H9 (cell line): ENCODE measurements around the gene CELA2B. TPM values are rescaled to one million over a fixed set of nuclear protein-coding genes. Genes with fewer than 3 reads are reported as not detected.

ENCODE experiments used
- DNase-seq: peaks from one replicate; pipeline ENCODE4 v3.0.0-alpha.2; 2017
- H2AFZ ChIP-seq: one replicate; pipeline ENCODE4 v1.6.1; 2013; ENCODE audit warnings: mild to moderate bottlenecking, low read length, control low read depth, moderate library complexity
- H2AK5ac ChIP-seq: 2 replicates; pipeline ENCODE4 v1.6.1; 2013; ENCODE audit warnings: low read length, control low read depth, mixed read lengths; ENCODE audit not compliant: insufficient read length
- H2BK120ac ChIP-seq: one replicate; pipeline ENCODE4 v1.6.1; 2013; ENCODE audit warnings: low read depth, mild to moderate bottlenecking, low read length, control low read depth, inconsistent platforms; ENCODE audit not compliant: poor library complexity, severe bottlenecking
- H2BK12ac ChIP-seq: 2 replicates; pipeline ENCODE4 v1.6.1; 2013; ENCODE audit warnings: low read length, control low read depth, mixed read lengths, low read depth; ENCODE audit not compliant: insufficient read length
- H2BK15ac ChIP-seq: 2 replicates; pipeline ENCODE4 v1.6.1; 2013; ENCODE audit warnings: low read depth, low read length, control low read depth
- H2BK20ac ChIP-seq: one replicate; pipeline ENCODE4 v1.6.1; 2013; ENCODE audit warnings: low read depth, mild to moderate bottlenecking, low read length, control low read depth, inconsistent platforms; ENCODE audit not compliant: poor library complexity, severe bottlenecking
- H2BK5ac ChIP-seq: 2 replicates; pipeline ENCODE4 v1.6.1; 2013; ENCODE audit warnings: low read length, control low read depth, mixed read lengths; ENCODE audit not compliant: insufficient read length
- H3K14ac ChIP-seq: 2 replicates; pipeline ENCODE4 v1.6.1; 2013; ENCODE audit warnings: low read length, control low read depth; ENCODE audit not compliant: insufficient read depth
- H3K18ac ChIP-seq: 2 replicates; pipeline ENCODE4 v1.6.1; 2013; ENCODE audit warnings: low read depth, mild to moderate bottlenecking, mixed read lengths, low read length, control low read depth; ENCODE audit not compliant: insufficient read length
- H3K23ac ChIP-seq: 2 replicates; pipeline ENCODE4 v1.6.1; 2013; ENCODE audit warnings: low read length, control low read depth, mixed read lengths, low read depth; ENCODE audit not compliant: insufficient read length
- H3K23me2 ChIP-seq: 2 replicates; pipeline ENCODE4 v1.6.1; 2013; ENCODE audit warnings: low read depth, mild to moderate bottlenecking, mixed read lengths, low read length, control low read depth; ENCODE audit not compliant: insufficient read length, poor library complexity, severe bottlenecking
- H3K27ac ChIP-seq: 2 replicates; pipeline ENCODE4 v1.5.1; 2013; ENCODE audit warnings: low read length, control low read depth, mixed read lengths, low read depth; ENCODE audit not compliant: insufficient read length
- H3K27me3 ChIP-seq: 2 replicates; pipeline ENCODE4 v1.6.1; 2013; ENCODE audit warnings: low read length, control low read depth, inconsistent platforms; ENCODE audit not compliant: insufficient read depth
- H3K4ac ChIP-seq: 2 replicates; pipeline ENCODE4 v1.6.1; 2013; ENCODE audit warnings: low read depth, mild to moderate bottlenecking, control low read depth, inconsistent platforms, low read length, moderate library complexity
- H3K4me1 ChIP-seq: 2 replicates; pipeline ENCODE4 v1.6.1; 2013; ENCODE audit warnings: low read length, control low read depth, inconsistent platforms; ENCODE audit not compliant: insufficient read depth
- H3K4me2 ChIP-seq: 2 replicates; pipeline ENCODE4 v1.6.1; 2013; ENCODE audit warnings: low read length, control low read depth, mixed read lengths; ENCODE audit not compliant: insufficient read length, insufficient read depth
- H3K56ac ChIP-seq: 2 replicates; pipeline ENCODE4 v1.6.1; 2013; ENCODE audit warnings: low read depth, mild to moderate bottlenecking, mixed read lengths, low read length, control low read depth; ENCODE audit not compliant: insufficient read length
- H3K79me1 ChIP-seq: 2 replicates; pipeline ENCODE4 v1.6.1; 2013; ENCODE audit warnings: low read depth, mild to moderate bottlenecking, moderate library complexity, low read length, control low read depth, inconsistent platforms; ENCODE audit not compliant: insufficient read depth, poor library complexity, severe bottlenecking
- H3K79me2 ChIP-seq: 2 replicates; pipeline ENCODE4 v1.6.1; 2013; ENCODE audit warnings: low read length, control low read depth, inconsistent platforms; ENCODE audit not compliant: insufficient read depth
- H3K9ac ChIP-seq: 2 replicates; pipeline ENCODE4 v1.6.1; 2013; ENCODE audit warnings: low read length, control low read depth, mixed read lengths; ENCODE audit not compliant: insufficient read length; ENCODE audit errors: extremely low read depth
- H3K9me3 ChIP-seq: one replicate; pipeline ENCODE4 v1.6.1; 2013; ENCODE audit warnings: low read depth, low read length, inconsistent platforms; ENCODE audit not compliant: control insufficient read depth
- H3T11ph ChIP-seq: one replicate; pipeline ENCODE4 v1.6.1; 2013; ENCODE audit warnings: mild to moderate bottlenecking, low read length, control low read depth, inconsistent platforms
- H4K20me1 ChIP-seq: one replicate; pipeline ENCODE4 v1.6.1; 2013; ENCODE audit not compliant: control insufficient read depth, insufficient read length, insufficient read depth
- H4K5ac ChIP-seq: 2 replicates; pipeline ENCODE4 v1.6.1; 2013; ENCODE audit warnings: low read depth, mild to moderate bottlenecking, mixed read lengths, low read length, control low read depth; ENCODE audit not compliant: insufficient read length
- H4K8ac ChIP-seq: replicated peaks from 2 replicates; pipeline ENCODE4 v1.6.1; 2013; ENCODE audit warnings: low read length, control low read depth, mixed read lengths, low read depth; ENCODE audit not compliant: insufficient read length
- H4K91ac ChIP-seq: 2 replicates; pipeline ENCODE4 v1.6.1; 2013; ENCODE audit warnings: low read depth, mild to moderate bottlenecking, moderate library complexity, mixed read lengths, low read length, control low read depth; ENCODE audit not compliant: insufficient read length
- H3K27ac Mint-ChIP-seq, 3 experiments: 2 replicates in 2 of 3; 3 replicates in 1 of 3; pipeline ENCODE4 v1.8.0; 2020 to 2021; ENCODE audit warnings: mixed read lengths in 3 of 3, mild to moderate bottlenecking in 1 of 3, moderate library complexity in 1 of 3
- H3K27me3 Mint-ChIP-seq: 2 replicates; pipeline ENCODE4 v1.8.0; 2021; ENCODE audit warnings: low read depth, mild to moderate bottlenecking, moderate library complexity, mixed read lengths
- H3K36me3 Mint-ChIP-seq, 3 experiments: 2 replicates in 2 of 3; 3 replicates in 1 of 3; pipeline ENCODE4 v1.8.0; 2020 to 2021; ENCODE audit warnings: low read depth in 3 of 3, mixed read lengths in 3 of 3; ENCODE audit not compliant: insufficient read depth in 1 of 3
- H3K4me1 Mint-ChIP-seq, 2 experiments: 2 replicates each; pipeline ENCODE4 v1.8.0; 2020; ENCODE audit warnings: mixed read lengths in 2 of 2
- H3K4me3 Mint-ChIP-seq, 2 experiments: 2 replicates in 1 of 2; 3 replicates in 1 of 2; pipeline ENCODE4 v1.8.0; 2020 to 2021; ENCODE audit warnings: mild to moderate bottlenecking in 2 of 2, mixed read lengths in 2 of 2, moderate library complexity in 1 of 2
- H3K9me3 Mint-ChIP-seq, 2 experiments: 2 replicates in 1 of 2; 3 replicates in 1 of 2; pipeline ENCODE4 v1.8.0; 2020; ENCODE audit warnings: mild to moderate bottlenecking in 2 of 2, mixed read lengths in 2 of 2, moderate library complexity in 1 of 2
- CTCF ChIP-seq: fragments of 200-600 bp; sonication (generic); conservative IDR thresholded peaks from 3 replicates; pipeline ENCODE4 v1.8.0; 2021; ENCODE audit warnings: antibody characterized with exemption, mild to moderate bottlenecking
- WGBS: extraction: QIAGEN DNeasy Blood & Tissue Kit; methylation state at CpG from one replicate; pipeline ENCODE4 v1.1.7; 2013; ENCODE audit warnings: missing lambda C conversion rate, low lambda C conversion rate, mixed read lengths; ENCODE audit not compliant: insufficient read length; ENCODE audit errors: extremely low coverage; 5-methylcytosine and 5-hydroxymethylcytosine counted together
- total RNA-seq: library from RNA; stranded (reverse); gene quantifications from 2 replicates; pipeline ENCODE4 v1.2.1, GENCODE V29; 2021

The CELA2B gene
- total RNA-seq, 1 experiment from 2014 or later, result not detected

GRCh38 chr1:15453734-15454133 is 22.2 kb upstream of the CELA2B start:
- H2BK15ac ChIP-seq, result no peak overlapping the region
- no peaks in the 10 kb centered on the region for H3K79me2 ChIP-seq
- H3K4ac ChIP-seq, result no peak overlapping the region
- H4K20me1 ChIP-seq, result no peaks in the 10 kb centered on the region
- H3T11ph ChIP-seq, result no peak overlapping the region
- no peak overlapping the region for H3K4me2 ChIP-seq
- H3K23me2 ChIP-seq, result no peaks in the 10 kb centered on the region
- H3K14ac ChIP-seq, result no peak overlapping the region
- H3K27me3 Mint-ChIP-seq, result peaks cover 2% of the 10 kb centered on the region
- H3K18ac ChIP-seq, result no peak overlapping the region
- no peak overlapping the region for H2AFZ ChIP-seq
- no peak overlapping the region for H4K5ac ChIP-seq
- no peaks in the 10 kb centered on the region for H3K4me1 ChIP-seq
- no peak overlapping the region for H3K4me3 Mint-ChIP-seq
- no peak overlapping the region for H3K27ac ChIP-seq
- peaks cover 11 to 15% of the 10 kb centered on the region in 2 experiments for H3K4me1 Mint-ChIP-seq
- no peak overlapping the region for H4K8ac ChIP-seq
- H3K27ac Mint-ChIP-seq, result peak overlapping the region in 1 of 3 experiments; percentile 37; a peak in 1 of 7 replicates
- no peak overlapping the region for H2BK12ac ChIP-seq
- no peaks in the 10 kb centered on the region for H3K9me3 ChIP-seq
- H3K23ac ChIP-seq, result no peak overlapping the region
- no peaks in the 10 kb centered on the region for H3K27me3 ChIP-seq
- no peak for TF ChIP-seq CTCF
- WGBS, result no CpG with 5 or more reads among the region's 11 CpGs
- H2BK120ac ChIP-seq, result no peak overlapping the region
- H2BK5ac ChIP-seq, result no peak overlapping the region
- peaks cover 0 to 6% of the 10 kb centered on the region in 2 experiments; a peak in 2 of 5 replicates for H3K9me3 Mint-ChIP-seq
- H3K56ac ChIP-seq, result no peak overlapping the region
- no peak overlapping the region for H2AK5ac ChIP-seq
- no peaks in the 10 kb centered on the region for H3K79me1 ChIP-seq
- H3K9ac ChIP-seq, result no peak overlapping the region
- H2BK20ac ChIP-seq, result no peak overlapping the region
- H3K36me3 Mint-ChIP-seq, result no peaks in the 10 kb centered on the region; a peak in 1 of 7 replicates
- no peak overlapping the region for H4K91ac ChIP-seq
- DNase-seq, result no peak
